SK-N-SH (cell line): ENCODE results near the gene ARHGAP31. TPM values are rescaled to one million over a fixed set of nuclear protein-coding genes. Genes with fewer than 3 reads are reported as not detected.

Experiments used
- CTCF ChIA-PET: fragments of 300-600, 350-600 bp; formaldehyde crosslinking; extraction: SDS; loops from one replicate; lab custom pipeline; 2021; lab: Yijun Ruan, JAX
- POLR2A ChIA-PET: fragments of 350-600 bp; sonication (Branson Sonifier 250); formaldehyde crosslinking; extraction: SDS; loops from one replicate; lab custom pipeline; 2020; ENCODE audit warnings: antibody characterized with exemption, inconsistent platforms; lab: Yijun Ruan, JAX
- DNase-seq: peaks from one replicate; pipeline ENCODE4 v3.0.0; 2012
- H2AFZ ChIP-seq: fragments of 200-600 bp; sonication (generic); 2 replicates; pipeline ENCODE4 v1.8.1; 2016; ENCODE audit warnings: antibody characterized with exemption, mild to moderate bottlenecking, low read depth
- H3F3A ChIP-seq: fragments of 200-600 bp; sonication (generic); replicated peaks from 2 replicates; pipeline ENCODE3; 2016; ENCODE audit warnings: antibody characterized with exemption, mild to moderate bottlenecking; ENCODE audit not compliant: insufficient read depth
- H3K27ac ChIP-seq, 2 experiments: fragments of 200-500 bp in 1 of 2; fragments of 200-600 bp in 1 of 2; sonication (Bioruptor generic) in 1 of 2; sonication (generic), shearing (Covaris generic) in 1 of 2; 2 replicates each; pipeline versions ENCODE4 v1.5.1 to v1.6.1; 2014 to 2016; ENCODE audit warnings: low read depth in 2 of 2, inconsistent platforms in 1 of 2, low read length in 1 of 2, mild to moderate bottlenecking in 1 of 2, mixed read lengths in 1 of 2
- H3K27me3 ChIP-seq: fragments of 200-600 bp; sonication (generic), shearing (Covaris generic); 2 replicates; pipeline ENCODE4 v1.6.1; 2016; ENCODE audit warnings: mixed run types; ENCODE audit not compliant: insufficient read depth
- H3K36me3 ChIP-seq, 2 experiments: fragments of 200-500 bp in 1 of 2; fragments of 200-600 bp in 1 of 2; sonication (Bioruptor generic) in 1 of 2; sonication (generic) in 1 of 2; replicated peaks in 1 of 2; 2 replicates each; pipeline versions ENCODE3 to v1.5.1; 2014 to 2016; ENCODE audit warnings: low read length in 1 of 2, mild to moderate bottlenecking in 1 of 2; ENCODE audit not compliant: insufficient read depth in 2 of 2, control insufficient read depth in 1 of 2
- H3K4me1 ChIP-seq, 2 experiments: fragments of 200-500 bp in 1 of 2; fragments of 200-600 bp in 1 of 2; sonication (Bioruptor generic) in 1 of 2; sonication (generic), shearing (Covaris generic) in 1 of 2; 2 replicates each; pipeline versions ENCODE4 v1.5.1 to v1.6.1; 2014 to 2016; ENCODE audit warnings: low read depth in 1 of 2, low read length in 1 of 2, mixed run types in 1 of 2; ENCODE audit not compliant: insufficient read depth in 2 of 2, control insufficient read depth in 1 of 2
- H3K4me2 ChIP-seq: fragments of 200-600 bp; sonication (generic), shearing (Covaris generic); 2 replicates; pipeline ENCODE4 v1.6.1; 2017; ENCODE audit warnings: mixed run types
- H3K4me3 ChIP-seq, 2 experiments: fragments of 200-500 bp in 1 of 2; fragments of 200-600 bp in 1 of 2; sonication (Bioruptor generic) in 1 of 2; sonication (generic), shearing (Covaris generic) in 1 of 2; 2 replicates each; pipeline versions ENCODE4 v1.5.1 to v1.8.1; 2014 to 2016; ENCODE audit warnings: low read depth in 2 of 2, inconsistent platforms in 1 of 2, low read length in 1 of 2, mild to moderate bottlenecking in 1 of 2, mixed read lengths in 1 of 2, moderate library complexity in 1 of 2
- H3K79me2 ChIP-seq: fragments of 200-600 bp; sonication (generic); 2 replicates; pipeline ENCODE4 v1.8.1; 2017; ENCODE audit warnings: mild to moderate bottlenecking; ENCODE audit not compliant: insufficient read depth
- H3K9ac ChIP-seq: fragments of 200-600 bp; sonication (generic); 2 replicates; pipeline ENCODE4 v1.6.1; 2017; ENCODE audit warnings: mixed run types
- H3K9me2 ChIP-seq: fragments of 200-600 bp; sonication (generic); 2 replicates; pipeline ENCODE4 v1.6.1; 2017; ENCODE audit warnings: mixed run types
- H3K9me3 ChIP-seq: fragments of 200-600 bp; sonication (generic); 2 replicates; pipeline ENCODE4 v1.6.1; 2017; ENCODE audit warnings: mixed run types, mild to moderate bottlenecking, moderate library complexity
- H4K20me1 ChIP-seq: fragments of 200-600 bp; sonication (generic); 2 replicates; pipeline ENCODE4 v1.6.1; 2017; ENCODE audit warnings: mild to moderate bottlenecking, mixed run types; ENCODE audit not compliant: insufficient read depth
- GABPA ChIP-seq: IDR thresholded peaks from 2 replicates; pipeline ENCODE4 v1.4.0; 2012; ENCODE audit warnings: low read depth, mild to moderate bottlenecking
- NFIC ChIP-seq: IDR thresholded peaks from 2 replicates; pipeline ENCODE4 v1.4.0; 2012; ENCODE audit warnings: borderline replicate concordance
- NRF1 ChIP-seq: IDR thresholded peaks from 2 replicates; pipeline ENCODE4 v1.6.1; 2012; ENCODE audit warnings: low read depth, mild to moderate bottlenecking, low read length
- RCOR1 ChIP-seq: fragments of 150-350 bp; IDR thresholded peaks from 2 replicates; pipeline ENCODE4 v1.6.1; 2017; ENCODE audit warnings: antibody characterized with exemption, low read length
- TAF1 ChIP-seq: IDR thresholded peaks from 2 replicates; pipeline ENCODE4 v1.6.1; 2012; ENCODE audit warnings: low read depth, mild to moderate bottlenecking, low read length, moderate library complexity, borderline replicate concordance
- TEAD4 ChIP-seq: IDR thresholded peaks from 2 replicates; pipeline ENCODE4 v1.4.0; 2012; ENCODE audit warnings: mild to moderate bottlenecking, borderline replicate concordance; ENCODE audit not compliant: insufficient read depth
- USF2 ChIP-seq: fragments of 150-350 bp; IDR thresholded peaks from 2 replicates; pipeline ENCODE4 v1.6.1; 2017; ENCODE audit warnings: antibody characterized with exemption, low read length, low read depth, borderline replicate concordance
- YY1 ChIP-seq: IDR thresholded peaks from 2 replicates; pipeline ENCODE4 v1.4.0; 2012; ENCODE audit warnings: low read depth, mild to moderate bottlenecking
- ZBTB33 ChIP-seq: IDR thresholded peaks from 2 replicates; pipeline ENCODE4 v1.4.0; 2012; ENCODE audit warnings: low read depth, borderline replicate concordance
- WGBS: methylation state at CpG from one replicate; pipeline ENCODE4 v1.1.6; 2017; ENCODE audit warnings: low lambda C conversion rate; 5-methylcytosine and 5-hydroxymethylcytosine counted together
- polyA plus RNA-seq, 3 experiments: library from polyadenylated mRNA; depleted of rRNA; stranded (reverse); fragments of >200 nt; gene quantifications; 2 replicates each; pipeline ENCODE4 v1.2.3, GENCODE V29; 2012

The ARHGAP31 gene
- polyA plus RNA-seq, 1 of the 3 experiments (the other 2 are of a cell fraction): 4.4 TPM

GRCh38 chr3:119376758-119377157 is 82.6 kb downstream of the ARHGAP31 start:
- peaks cover 15 to 22% of the 10 kb centered on the region in 2 experiments for H3K36me3 ChIP-seq
- TF ChIP-seq RCOR1 (no peak), YY1 (no peak)
- POLR2A ChIA-PET: interaction anchor here (1.1 kb wide), 1 partner anchor 44 kb away, joined by 3 read pairs; no protein-coding TSS in a partner anchor
- no peaks in the 10 kb centered on the region for H3K27me3 ChIP-seq
- no peak for DNase-seq
- H3K9ac ChIP-seq: no peak overlapping the region
- H3F3A ChIP-seq: no peaks in the 10 kb centered on the region
- no peak overlapping the region for H3K4me2 ChIP-seq
- no peaks in the 10 kb centered on the region for H4K20me1 ChIP-seq
- peaks cover under 1% of the 10 kb centered on the region; the same call in 1 of the 2 replicates for H3K79me2 ChIP-seq
- peaks cover 0 to 6% of the 10 kb centered on the region in 2 experiments; a peak in 1 of 4 replicates for H3K4me1 ChIP-seq
- H3K27ac ChIP-seq: no peak overlapping the region
- 56% methylated on average over 1 of the region's 1 CpG for WGBS
- CTCF ChIA-PET: interaction anchor here (3.3 kb wide), 1 partner anchor 12 kb away, joined by 10 read pairs; no protein-coding TSS in a partner anchor
- H2AFZ ChIP-seq: no peak overlapping the region
- H3K9me2 ChIP-seq: no peaks in the 10 kb centered on the region
- no peaks in the 10 kb centered on the region for H3K9me3 ChIP-seq
- H3K4me3 ChIP-seq: no peak overlapping the region

GRCh38 chr3:119378259-119378803 is 84.1 kb downstream of the ARHGAP31 start:
- Histone ChIP-seq H3K79me2 (no peaks in the 10 kb centered on the region), H3K9ac (no peak overlapping the region), H3F3A (no peaks in the 10 kb centered on the region), H3K36me3 (peaks cover 14 to 27% of the 10 kb centered on the region in 2 experiments), H2AFZ (no peak overlapping the region), H3K9me3 (no peaks in the 10 kb centered on the region), H3K9me2 (no peaks in the 10 kb centered on the region), H3K4me3 (no peak overlapping the region), H3K27me3 (no peaks in the 10 kb centered on the region), H3K4me2 (no peak overlapping the region), H3K4me1 (peaks cover 0 to 6% of the 10 kb centered on the region in 2 experiments; a peak in 1 of 4 replicates), H4K20me1 (no peaks in the 10 kb centered on the region), H3K27ac (no peak overlapping the region; a peak in 1 of 4 replicates)
- POLR2A ChIA-PET: no interaction called here
- TF ChIP-seq ZBTB33: no peak
- no peak for TF ChIP-seq RCOR1
- no peak for TF ChIP-seq TEAD4
- TF ChIP-seq NRF1: no peak
- no peak for TF ChIP-seq GABPA
- TF ChIP-seq USF2: no peak
- no peak for TF ChIP-seq TAF1
- TF ChIP-seq NFIC: no peak
- CTCF ChIA-PET: interaction anchor here (0.9 to 3.3 kb wide), 3 partner anchors 10 to 46 kb away, joined by 3 to 10 read pairs (median 3); no protein-coding TSS in a partner anchor
- 82% methylated on average over 8 of the region's 8 CpGs for WGBS
- no peak for DNase-seq
